HL-60/S4 treated with retinoic acid at 250 ng/mL for 4 days and 3 days (cell line): ENCODE results near the gene BPI.
"Not testable (repeated sequence)": the region's sequence is repeated elsewhere in the genome, so short reads cannot be mapped to it uniquely, and the experiment has no call there.

Experiments
- in situ Hi-C: fragments of 300-500 bp; cut with MboI; formaldehyde crosslinking; loops from 2 replicates; pipeline ENCODE4 v1.7.0; 2022; ENCODE audit warnings: low sequenced_read_pairs

The BPI gene

DNA sequence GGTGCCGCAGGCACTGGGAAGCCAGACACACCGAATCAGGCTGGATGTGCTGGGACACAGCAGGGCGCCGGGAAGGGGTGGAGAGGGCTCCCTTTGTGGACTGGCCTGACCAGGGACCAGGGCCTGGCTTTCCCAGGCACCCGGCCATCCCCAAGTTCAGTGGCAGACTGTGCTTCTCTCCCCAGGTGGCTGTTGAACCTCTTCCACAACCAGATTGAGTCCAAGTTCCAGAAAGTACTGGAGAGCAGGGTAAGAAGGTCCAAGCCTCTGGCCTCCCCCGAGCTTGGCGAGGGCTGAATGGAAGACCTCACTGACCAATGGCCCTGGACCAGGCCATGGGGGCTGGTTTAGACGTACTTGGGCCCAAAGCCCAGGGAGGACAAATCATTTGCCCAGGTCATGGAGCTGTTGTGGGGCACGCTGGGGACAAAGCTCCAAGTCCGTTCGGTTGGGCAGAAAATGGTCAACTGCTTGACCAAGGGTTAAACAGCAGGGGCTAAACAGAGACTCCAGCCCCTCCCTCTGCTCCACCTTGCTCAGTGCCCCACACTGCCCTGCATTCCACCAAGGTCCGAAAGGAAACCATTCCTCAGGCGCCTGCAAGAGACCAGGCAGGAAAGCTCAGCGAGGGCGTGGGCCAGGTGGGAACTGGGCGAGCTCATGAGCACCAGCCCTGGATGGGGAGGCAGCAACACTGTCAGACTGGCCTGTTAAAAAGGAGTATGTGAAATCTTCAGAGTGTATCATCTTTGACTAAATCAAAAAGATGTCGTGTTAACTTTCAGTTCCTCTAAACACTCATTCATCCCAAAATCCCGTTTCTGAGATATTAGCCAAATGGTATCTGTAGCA lies 51.4 kb downstream of the BPI start:
- in situ Hi-C loops: no loop called here

DNA sequence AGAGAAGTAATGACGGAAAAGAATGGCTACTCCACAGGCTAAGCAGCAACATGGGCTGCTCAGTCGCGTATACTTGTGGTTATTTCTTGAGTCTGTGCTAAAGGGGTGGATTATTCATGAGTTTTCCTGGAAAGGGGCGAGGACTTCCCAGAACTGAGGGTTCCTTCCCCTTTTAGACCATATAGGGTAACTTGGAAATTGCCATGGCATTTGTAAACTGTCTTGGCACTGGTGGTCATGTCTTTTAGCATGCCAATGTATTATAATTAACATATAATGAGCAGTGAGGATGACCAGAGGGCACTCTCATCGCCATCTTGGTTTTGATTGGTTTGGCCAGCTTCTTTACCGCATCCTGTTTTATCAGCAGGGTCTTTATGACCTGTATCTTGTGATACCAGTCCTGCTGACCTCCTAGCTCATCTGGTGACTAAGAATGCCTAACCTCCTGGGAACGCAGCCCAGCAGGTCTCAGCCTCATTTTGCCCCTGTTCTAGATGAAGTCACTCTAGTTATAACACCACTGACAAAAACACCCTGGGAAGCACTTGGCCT lies 53.8 kb downstream of the BPI start:
- in situ Hi-C loops: no loop called here

DNA sequence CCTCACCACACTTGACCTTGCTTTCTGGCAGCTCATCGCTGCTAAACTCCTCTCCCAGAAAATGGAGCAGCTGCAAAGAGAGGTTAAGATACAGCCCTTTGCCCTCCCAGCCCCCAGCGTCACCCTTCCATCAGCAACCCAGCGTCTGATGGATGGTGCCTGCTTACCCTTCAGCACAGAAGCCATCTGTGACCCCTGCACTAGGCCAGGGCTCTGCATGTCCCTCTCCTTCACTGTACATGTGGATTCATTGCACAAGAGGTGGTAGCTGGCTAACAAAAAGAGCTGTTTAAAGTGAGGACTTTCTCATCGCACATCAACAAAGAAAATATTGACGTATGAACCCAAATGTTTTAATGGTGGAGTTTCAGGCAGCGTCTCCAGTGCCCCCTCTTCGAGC lies 54.6 kb downstream of the BPI start:
- in situ Hi-C loops: no loop called here

DNA sequence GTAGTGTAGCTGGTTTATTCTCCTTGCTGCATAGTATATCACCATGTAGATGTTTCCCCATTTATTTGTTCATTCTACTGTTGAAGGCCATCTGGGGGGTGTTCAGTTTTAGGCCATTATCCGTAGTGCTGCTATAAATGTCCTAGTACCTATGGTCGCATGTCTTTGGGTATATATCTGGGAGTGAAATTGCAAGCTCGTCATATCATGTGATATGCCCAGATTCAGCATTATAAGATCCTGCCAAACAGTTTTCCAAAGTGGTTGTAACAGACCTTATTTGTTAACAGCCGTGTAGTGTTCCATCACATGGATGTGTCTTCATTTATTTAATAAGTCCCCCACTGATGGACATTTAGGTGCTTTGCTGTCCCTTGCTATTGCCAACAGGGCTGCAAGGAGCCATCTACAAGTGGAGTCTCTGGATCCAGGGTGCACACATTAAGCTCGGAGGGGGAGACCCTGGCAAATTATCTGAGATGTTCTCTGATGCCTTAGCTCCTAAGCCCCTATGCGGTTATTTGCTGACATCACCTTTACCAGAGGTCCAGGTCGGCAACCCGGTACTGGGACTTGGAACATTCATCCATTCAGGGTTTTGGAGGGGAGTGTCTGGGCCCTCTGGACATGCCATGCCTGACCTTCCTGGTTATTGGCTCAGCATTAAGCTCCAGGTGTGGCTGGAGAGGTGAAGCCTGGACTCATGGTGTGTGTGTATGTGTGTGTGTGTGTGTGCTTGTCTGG lies 59.2 kb downstream of the BPI start:
- in situ Hi-C loops: no loop called here

DNA sequence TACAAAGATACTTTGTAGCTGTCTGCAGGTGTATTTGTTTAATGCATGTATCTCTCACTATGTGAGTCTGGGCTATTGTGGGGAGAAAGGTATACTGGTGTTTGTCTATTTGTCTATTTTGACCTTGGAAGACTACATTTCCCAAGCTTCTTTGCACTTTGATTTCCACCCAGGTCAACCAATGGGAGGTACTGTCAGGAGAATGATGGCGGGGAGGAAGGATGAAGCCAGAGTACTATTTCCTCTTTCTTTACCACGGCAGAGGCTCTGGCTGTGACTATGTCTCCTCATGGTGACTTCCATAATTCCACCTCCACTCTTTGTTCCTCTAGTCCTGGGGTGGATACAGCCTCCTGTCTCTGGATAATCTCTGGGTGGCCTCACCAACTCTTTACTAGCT lies 65.4 kb downstream of the BPI start:
- in situ Hi-C loops: no loop called here

DNA sequence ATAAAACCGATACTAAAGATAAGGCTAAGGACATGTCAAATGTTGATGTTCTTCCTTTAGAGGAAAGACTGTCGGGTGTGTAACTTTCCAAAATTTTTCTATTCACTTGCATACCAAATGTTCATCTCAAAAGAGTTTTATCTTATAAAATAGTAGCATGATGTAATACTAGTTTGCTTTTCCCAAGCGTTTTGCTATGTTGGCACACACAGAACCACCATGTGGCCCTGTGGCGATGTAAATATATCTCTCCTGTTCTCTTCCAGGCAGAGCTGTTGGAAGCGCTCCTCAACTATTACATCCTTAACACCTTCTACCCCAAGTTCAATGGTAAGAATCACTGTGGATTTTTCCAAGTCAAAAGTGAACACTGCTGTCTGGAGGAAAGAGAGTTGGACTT lies 68.8 kb downstream of the BPI start:
- in situ Hi-C loops: no loop called here

DNA sequence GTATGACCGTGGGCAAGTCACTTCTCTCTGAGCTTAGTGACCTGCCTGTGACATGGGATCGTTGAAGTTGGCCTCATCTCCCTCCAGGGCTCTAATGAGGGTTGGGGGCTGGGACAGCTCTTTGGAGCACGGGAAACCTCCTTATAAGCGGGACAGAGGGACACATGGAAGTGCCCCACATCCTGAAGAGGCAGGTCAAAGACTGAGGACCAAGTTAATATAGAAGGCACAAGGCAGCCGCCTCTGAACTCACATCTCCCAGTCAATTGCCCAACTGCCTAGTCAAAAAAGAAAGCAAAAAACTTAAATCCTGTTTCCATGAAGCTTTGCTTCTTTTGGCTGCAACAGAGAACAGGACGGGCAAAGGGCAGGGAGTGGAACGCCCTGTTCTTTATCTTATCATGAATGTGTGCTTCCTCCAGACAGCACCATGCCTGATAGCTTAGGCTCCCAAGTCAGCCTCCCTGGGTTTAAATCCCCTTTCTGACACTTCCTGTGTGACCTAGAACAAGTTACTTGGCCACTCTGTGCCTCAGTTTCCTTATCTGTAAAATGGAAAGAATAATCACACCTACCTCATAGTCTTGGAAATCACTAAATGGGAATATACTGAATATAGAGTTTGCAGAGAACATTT lies 69.4 kb downstream of the BPI start:
- in situ Hi-C loops: no loop called here

DNA sequence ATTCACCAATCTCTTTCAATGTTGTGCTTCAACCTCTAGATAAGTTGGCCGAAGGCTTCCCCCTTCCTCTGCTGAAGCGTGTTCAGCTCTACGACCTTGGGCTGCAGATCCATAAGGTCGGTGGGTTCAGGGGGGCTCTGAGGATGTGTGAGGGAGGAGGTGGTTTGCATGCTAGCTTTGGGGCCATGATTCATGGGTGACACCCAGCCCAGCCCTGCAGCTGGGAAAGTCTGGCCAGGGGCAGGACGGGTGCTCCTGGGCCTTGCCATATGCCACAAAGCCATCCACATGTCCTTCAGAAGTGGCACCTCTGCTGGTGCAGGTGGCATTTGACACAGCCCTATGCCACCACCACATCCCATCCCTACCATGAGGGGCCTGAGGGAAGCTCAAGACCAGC lies 69.9 kb downstream of the BPI start:
- in situ Hi-C loops: no loop called here

DNA sequence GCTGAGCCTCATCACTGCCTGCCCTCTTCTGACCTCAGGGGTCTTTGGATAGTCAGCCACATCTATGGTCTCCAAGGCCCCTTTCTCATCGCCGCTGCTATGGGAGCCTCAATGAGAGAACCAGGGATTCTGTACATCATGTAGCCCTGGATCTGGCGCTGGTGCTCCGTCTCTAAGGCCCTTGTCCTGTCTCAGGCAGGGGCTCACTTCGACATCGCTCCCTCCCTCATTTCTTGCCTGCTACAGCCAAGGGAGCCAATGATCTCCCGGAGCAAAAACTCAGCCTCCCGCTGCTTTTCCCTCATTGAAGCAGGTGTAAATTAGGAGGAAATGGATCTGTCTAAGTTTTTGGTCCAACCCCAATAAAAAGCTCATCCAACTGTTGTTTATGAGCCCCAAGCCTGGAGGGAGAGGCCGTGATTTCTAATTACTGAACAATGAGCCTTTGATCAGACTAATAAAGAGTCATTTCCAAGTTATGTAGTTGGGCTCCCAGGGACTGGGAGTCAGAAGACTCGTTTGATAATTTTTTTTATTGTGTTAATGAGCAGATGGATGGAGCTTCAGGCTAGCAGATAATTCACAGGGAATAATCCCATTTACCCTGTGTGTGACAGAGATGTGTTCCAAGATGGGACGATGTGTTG lies 73.2 kb downstream of the BPI start:
- in situ Hi-C loops: no loop called here

DNA sequence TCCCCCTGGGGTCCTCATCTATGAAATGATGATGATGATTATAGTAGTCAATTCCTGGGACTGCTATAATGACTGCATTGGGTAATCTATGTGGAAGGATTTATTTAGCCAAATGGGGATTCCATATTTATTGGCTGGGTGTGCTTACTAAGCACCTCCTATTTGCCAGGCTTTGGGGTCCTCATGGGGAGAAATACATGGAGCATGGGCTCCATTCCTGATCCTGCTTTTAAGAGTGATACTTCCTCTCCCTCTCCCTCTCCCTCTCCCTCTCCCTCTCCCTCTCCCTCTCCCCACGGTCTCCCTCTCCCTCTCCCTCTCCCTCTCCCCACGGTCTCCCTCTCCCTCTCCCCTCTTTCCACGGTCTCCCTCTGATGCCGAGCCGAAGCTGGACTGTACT lies 73.9 kb downstream of the BPI start:
- in situ Hi-C loops: not testable (repeated sequence)

DNA sequence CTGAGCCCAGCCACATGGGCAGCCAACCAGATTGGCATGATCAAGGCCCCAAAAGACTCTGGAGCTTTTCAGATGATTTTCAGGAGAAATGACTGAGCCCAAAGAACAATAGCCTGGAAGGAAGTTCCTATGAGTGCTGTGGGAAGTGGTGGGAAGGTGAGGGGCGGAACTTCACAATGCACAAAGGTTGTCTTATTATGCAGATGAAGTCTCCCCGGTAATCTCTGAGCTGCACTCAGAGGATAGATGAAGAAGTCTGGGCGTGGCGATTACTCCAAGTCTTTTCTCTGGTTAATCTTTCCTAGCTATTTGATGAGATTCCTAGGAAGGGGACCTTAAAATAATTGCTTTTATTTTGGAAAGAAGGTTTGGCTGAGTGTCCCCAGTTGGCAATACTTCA lies 79.2 kb downstream of the BPI start:
- in situ Hi-C loops: no loop called here

DNA sequence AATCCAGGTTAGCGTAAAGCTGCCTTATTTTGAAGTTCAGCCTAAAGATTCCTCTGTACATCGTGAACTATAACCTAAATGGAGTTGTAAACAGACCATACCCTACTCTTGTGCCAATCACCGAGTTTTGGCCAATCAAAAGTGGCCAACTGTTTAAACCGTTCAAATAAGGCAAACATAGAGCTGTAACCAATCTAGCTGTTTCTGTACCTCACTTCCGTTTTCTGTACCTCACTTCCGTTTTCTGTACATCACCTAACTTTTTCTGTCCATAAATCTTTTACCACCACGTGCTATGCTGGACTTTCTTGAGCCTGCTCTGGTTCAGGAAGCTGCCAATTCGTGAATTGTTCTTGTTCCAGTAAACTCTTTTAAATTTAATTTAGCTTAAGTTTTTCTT lies 82.0 kb downstream of the BPI start:
- in situ Hi-C loops: no loop called here

DNA sequence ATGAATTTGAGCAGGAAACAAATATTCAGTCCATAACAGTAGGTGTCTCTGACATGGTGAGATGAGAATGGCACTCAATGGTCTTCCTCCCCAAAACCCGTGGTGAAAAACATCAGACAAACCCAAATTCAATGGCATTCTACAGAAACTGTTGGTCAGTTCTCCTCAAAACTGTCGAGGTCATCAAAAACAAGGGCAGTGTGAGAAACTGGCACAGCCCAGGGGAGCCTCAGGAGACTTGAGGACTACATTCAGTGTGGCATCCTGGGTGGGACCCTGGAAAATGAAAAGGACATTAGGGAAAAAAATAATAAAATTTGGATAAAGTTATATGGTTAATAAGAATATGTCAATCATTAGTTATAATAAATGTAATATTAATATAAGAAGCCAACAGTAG lies 82.9 kb downstream of the BPI start:
- in situ Hi-C loops: no loop called here
